SK-N-SH (cell line): Measurements from ENCODE around the gene TGOLN2.

Experiments used
- CTCF ChIP-seq: fragments of 200-600 bp; sonication (generic); IDR thresholded peaks from 2 replicates; pipeline ENCODE4 v1.6.1; 2017; ENCODE audit warnings: antibody characterized with exemption, mild to moderate bottlenecking, moderate library complexity
- EZH2phosphoT487 ChIP-seq: fragments of 200-600 bp; sonication (generic); IDR thresholded peaks from 2 replicates; pipeline ENCODE4 v1.6.1; 2017; ENCODE audit warnings: low read depth, mixed run types, mild to moderate bottlenecking, antibody characterized with exemption, moderate library complexity, borderline replicate concordance
- FOXJ3 ChIP-seq: sonication (generic); formaldehyde crosslinking; IDR thresholded peaks from 2 replicates; pipeline ENCODE4 v1.5.1; 2020; ENCODE audit warnings: mild to moderate bottlenecking, missing genetic modification reagents
- POLR2AphosphoS5 ChIP-seq: IDR thresholded peaks from 2 replicates; pipeline ENCODE4 v1.6.1; 2012; ENCODE audit warnings: low read depth, low read length
- RCOR1 ChIP-seq: fragments of 150-350 bp; IDR thresholded peaks from 2 replicates; pipeline ENCODE4 v1.6.1; 2017; ENCODE audit warnings: antibody characterized with exemption, low read length
- REST ChIP-seq: IDR thresholded peaks from 2 replicates; pipeline ENCODE4 v1.6.1; 2012; ENCODE audit warnings: mild to moderate bottlenecking, low read depth, low read length, moderate library complexity
- RFX5 ChIP-seq: IDR thresholded peaks from 2 replicates; pipeline ENCODE4 v1.6.1; 2012; ENCODE audit warnings: mild to moderate bottlenecking, improper control_type of control experiment, low read length
- TCF12 ChIP-seq: IDR thresholded peaks from 2 replicates; pipeline ENCODE4 v1.4.0; 2012
- TEAD4 ChIP-seq: IDR thresholded peaks from 2 replicates; pipeline ENCODE4 v1.4.0; 2012; ENCODE audit warnings: mild to moderate bottlenecking, borderline replicate concordance; ENCODE audit not compliant: insufficient read depth
- USF1 ChIP-seq: IDR thresholded peaks from 2 replicates; pipeline ENCODE4 v1.4.0; 2012; ENCODE audit warnings: low read depth, borderline replicate concordance
- USF2 ChIP-seq: fragments of 150-350 bp; IDR thresholded peaks from 2 replicates; pipeline ENCODE4 v1.6.1; 2017; ENCODE audit warnings: antibody characterized with exemption, low read length, low read depth, borderline replicate concordance

- no peak for TF ChIP-seq TCF12
- no peak for TF ChIP-seq FOXJ3 (CRISPR knock-in tag)
- TF ChIP-seq REST = no peak
- no peak for TF ChIP-seq USF2
- no peak for TF ChIP-seq CTCF
- no peak for TF ChIP-seq RCOR1
- TF ChIP-seq EZH2phosphoT487 = no peak
- no peak for TF ChIP-seq POLR2AphosphoS5
- no peak for TF ChIP-seq USF1
- TF ChIP-seq RFX5 = no peak
- no peak for TF ChIP-seq TEAD4
Measured at GRCh38 chr2:85355073-85355410, 27.3 kb upstream of the TGOLN2 start.
